ENCODE measurements around the gene SERINC5.

Gene SERINC5

DNA sequence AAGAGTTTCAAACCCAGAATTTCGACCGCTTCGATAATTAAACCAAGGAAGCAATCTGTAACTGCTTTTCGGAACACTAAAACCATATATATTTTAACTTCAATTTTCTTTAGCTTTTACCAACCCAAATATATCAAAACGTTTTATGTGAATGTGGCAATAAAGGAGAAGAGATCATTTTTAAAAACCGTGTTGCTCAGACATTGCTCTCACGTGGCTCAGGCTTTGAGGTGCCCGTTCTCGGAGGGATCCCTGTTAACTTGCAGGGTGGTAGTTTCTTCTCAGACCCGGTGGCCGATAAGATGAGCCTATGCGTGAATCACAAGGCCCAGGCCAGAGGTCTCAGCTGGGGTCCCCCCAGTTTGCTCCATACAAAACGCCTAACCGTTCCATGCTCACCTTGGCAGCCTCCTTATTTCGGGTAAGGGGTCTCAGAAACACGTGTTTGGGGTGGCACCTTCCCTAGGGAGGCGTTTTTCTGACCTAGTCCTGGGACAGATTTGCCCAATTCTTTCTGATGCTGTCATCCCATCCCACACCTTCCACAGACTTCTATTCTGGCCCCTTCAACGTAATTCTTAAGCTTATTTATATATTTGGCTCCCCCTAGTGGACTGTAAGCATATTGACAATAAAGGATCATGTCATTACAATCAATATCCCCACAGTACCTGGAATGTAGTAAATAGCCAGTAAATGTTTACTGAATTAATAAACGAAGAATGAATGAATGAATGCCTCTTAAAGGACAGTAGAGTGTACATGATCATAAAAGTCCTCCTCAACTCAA is 172.6 kb downstream of the SERINC5 start:
- DNase-seq = no peak

DNA sequence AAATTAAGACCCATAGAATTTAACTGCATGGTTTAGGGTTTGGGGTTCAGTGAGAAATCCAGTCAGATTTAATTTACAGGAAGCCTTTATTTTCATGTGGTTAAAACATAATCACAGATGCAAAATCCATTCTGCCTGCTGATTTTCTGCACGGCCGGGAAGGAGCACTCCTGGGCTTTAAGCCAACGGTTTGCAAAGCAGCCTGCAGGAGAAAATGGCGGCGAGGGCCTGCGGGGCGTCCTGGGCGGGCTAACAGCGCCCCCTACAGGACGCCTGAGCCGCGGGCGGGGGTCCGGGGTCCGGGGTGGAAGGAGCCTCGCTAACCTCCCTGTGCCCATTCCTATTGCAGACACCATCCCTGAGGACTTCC is 173.1 kb downstream of the SERINC5 start:
- no peak for DNase-seq

DNA sequence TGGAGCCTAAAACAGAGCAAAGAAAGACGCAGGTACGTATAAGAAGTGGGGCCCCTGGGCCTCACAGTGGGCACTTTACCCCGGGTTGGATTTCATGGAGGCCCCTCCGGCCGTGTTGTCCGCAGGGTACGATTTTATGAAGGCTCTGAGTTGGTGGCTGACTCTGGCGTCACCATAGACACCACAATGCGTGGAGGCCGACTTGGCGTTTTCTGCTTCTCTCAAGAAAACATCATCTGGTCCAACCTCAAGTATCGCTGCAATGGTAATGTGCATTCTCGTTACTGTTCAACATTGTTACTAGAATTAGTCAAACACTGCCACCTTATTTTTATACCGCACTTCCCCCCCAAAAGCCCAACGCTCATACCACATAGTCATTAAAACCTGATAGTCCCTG is 173.6 kb downstream of the SERINC5 start:
- no peak for DNase-seq

DNA sequence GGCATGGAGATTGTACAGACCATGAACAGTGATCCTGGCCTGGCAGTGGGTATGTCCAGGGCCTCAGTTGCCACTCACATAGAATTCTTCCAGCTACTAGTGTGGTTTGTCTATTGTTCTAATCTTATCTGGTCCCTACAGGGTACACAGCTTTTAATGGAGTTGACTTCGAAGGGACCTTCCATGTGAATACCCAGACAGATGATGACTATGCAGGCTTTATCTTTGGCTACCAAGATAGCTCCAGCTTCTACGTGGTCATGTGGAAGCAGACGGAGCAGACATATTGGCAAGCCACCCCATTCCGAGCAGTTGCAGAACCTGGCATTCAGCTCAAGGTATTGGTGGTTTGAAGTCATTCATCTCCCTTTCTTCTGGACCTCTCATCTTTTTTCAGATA is 176.9 kb downstream of the SERINC5 start:
- no peak for DNase-seq

DNA sequence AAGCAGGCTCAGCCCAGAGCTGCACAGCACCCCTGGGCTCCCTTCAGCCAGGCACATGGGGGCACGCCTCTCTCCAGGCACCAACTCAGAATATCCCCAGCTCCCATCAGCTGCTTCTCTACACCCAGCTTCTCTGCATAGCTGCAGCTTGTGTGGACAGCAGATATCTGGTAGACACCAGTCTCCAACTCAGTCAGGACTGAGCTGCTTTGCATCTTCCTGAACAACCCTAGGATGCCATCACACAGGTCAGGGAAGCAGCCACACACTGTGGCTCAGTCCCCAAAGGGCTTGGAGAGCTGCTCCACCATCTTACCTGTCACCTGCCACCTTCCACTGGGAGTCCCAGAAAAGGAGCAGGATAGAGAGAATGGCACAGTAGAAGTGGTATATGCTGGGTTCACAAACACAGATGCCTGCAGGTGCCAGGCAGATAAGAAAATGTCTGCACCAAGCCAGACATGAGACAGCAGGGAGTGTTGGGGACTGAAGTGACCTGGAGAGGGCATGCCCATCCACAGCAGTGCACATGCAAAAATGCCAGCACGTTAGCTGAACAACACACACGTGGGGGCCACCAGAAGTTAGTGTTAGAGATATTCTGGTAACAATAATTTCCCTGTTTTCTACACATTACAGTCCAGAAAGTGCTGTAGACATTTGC is 178.7 kb downstream of the SERINC5 start:
- no peak for DNase-seq

DNA sequence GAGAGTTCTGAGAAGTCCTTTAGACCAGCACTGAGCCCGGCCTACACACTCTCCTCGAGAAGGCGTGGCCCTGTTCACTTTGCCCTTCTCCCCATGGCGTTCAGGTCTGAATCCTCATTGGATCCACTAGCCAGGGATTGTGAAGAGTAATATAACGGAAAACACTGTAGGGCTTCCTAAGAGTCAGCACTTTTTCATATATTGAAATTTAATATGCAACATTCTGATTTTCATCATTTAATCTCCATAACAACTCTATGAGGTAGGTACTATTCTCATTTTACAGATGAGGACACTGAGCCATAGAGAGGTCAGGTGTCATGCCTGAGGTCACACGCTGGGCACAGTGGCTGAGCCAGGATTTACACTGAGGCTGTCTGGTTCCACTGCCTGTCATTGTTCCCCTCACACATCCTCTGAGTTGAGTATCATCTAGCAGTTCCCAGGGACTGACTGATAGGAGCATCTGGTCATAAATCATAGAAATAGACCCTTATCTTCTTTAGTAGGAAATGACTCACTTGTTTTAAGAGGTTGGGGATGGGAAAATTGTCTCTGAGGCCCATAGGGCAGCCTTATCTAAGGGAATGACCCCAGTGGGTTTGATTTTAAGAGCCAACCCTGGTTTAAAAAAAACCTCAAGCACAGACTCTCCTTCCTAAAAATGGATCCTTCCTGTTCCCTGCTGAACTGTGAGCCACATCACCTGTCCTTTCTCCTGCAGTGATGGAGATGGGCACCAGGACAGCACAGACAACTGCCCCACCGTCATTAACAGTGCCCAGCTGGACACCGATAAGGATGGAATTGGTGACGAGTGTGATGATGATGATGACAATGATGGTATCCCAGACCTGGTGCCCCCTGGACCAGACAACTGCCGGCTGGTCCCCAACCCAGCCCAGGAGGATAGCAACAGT is 179.5 kb downstream of the SERINC5 start:
- no peak for DNase-seq

DNA sequence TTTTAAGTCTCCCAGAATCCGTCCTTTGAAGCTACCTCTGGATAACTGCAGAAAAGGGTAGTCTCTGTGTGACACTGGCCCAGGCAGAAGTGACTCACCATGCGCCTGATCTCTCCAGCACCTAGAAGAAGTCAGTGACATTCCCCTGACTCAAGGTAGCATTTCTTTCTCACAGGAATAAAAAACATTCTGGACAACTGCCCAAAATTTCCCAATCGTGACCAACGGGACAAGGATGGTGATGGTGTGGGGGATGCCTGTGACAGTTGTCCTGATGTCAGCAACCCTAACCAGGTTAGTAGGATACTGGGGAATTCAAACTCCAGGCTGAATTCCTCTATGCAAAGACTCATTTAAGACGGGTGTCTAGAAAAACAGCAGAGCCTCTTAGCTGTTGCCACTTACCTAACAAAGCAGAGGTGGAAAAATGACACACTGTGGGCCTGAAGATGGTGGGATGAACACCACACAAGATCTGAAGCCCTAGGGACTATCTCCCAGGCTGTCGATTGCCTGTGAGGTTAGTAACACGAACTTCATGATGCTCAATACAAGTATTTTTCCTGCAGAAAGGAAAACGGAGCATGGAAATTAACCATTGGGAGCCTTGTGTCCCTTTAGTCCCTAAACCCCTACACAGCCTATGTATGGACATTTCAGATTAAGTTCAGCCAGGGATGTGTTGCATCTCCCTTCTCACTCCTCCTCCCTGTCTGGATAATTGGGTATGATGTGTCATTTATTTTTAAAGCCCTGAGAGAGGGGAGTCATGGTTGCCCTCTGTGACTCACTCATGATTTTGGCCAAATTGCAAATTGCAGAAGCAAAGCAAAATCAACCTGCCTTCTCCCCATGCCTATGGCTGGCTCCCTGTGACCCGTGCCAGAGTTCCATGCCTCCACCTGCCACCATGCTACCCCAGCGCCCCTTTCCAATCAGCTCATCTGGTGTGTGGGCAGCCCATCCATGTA is 183.5 kb downstream of the SERINC5 start:
- no peak for DNase-seq

DNA sequence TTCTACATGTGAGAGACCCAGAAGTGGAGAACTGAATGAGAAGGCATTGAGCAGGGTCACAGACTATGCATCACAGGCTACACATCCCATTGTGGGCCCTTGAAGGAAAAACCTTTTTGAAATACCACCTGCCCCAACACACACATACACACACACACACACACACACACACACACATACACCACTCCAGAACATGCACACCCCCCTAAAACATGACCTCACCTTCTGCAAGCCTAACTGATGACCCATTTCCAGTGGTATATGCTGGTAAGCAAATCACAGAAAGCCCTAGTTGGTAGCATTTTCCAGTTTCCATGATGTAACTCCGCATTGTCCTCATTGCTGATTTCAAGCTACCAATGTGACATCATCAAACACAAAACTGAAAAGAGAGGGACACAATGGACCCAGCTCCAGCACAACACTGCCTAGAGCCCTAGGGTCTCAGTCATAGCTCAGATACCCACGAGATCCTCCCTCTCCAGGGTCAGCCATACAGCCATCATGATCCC is 184.3 kb downstream of the SERINC5 start:
- DNase-seq = no peak

DNA sequence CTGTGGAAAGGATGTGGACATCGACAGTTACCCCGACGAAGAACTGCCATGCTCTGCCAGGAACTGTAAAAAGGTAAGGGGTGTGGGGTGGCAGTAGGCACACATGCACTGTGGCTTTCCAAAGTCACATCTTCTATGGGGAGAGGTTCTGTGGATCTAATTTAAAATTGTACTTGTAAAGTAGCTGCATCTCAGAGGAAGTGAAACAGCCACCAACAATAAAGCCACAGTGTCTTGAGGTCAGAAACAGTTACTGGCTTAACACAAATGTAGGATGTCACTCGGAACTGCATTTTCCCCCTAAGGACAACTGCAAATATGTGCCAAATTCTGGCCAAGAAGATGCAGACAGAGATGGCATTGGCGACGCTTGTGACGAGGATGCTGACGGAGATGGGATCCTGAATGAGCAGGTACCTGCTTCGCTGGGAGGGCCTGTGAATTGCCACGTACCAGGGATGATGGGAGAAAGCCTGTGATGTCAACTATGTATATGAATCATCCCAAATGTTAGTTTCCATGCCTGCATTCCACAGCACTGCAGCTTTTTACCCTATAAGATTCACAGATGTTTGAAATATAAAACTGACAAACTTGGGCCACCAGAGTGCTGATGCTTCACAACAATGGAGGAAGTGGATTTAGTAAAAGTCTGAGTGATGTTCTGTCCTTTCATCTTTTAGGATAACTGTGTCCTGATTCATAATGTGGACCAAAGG is 185.4 kb downstream of the SERINC5 start:
- DNase-seq = no peak

DNA sequence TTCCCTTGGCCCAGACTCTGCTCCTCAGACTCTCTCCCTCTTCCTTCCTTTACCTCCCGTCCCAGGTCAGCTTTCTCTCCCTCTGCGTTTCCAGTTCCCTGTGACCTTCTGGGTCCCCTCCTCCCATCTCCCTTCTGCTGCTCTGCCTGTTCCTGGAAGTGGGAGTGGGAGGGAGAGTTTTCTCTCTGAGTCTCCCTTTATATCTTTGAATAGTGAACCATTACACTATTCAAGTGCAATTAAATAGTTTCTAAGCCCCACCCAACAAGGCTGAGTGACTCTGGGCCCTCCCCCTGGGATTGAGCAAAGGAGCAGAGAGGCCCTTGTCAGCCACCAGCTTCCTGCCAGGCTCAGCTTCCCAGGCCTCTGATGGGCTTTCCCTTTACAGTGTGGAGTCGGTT is 185.9 kb downstream of the SERINC5 start:
- no peak for DNase-seq

DNA sequence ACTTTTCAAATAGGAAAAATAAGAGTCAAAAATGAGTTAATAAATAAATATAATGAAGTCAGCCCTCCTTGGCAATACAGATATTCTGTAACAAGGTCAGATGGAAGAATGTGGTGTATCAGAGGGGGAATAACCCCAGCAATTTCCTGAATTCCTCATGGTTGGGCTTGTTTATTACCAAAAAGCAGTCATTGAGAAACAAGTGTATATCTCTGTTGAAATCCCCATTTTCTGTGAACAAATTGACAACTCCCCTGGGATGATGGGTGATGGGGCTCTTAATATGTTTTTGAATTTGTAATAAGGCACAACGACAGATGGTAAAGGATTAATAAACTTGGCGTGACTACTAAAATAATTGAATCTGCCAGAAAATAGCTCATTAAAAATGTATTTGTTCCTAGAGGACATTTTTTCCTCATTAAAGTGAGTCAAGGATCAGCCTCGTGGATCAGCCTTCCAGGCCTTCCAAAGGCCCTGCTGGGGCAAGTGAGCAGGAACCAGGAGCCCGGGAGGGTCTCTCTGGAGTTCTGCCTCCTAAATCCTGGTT is 186.5 kb downstream of the SERINC5 start:
- DNase-seq = no peak

DNA sequence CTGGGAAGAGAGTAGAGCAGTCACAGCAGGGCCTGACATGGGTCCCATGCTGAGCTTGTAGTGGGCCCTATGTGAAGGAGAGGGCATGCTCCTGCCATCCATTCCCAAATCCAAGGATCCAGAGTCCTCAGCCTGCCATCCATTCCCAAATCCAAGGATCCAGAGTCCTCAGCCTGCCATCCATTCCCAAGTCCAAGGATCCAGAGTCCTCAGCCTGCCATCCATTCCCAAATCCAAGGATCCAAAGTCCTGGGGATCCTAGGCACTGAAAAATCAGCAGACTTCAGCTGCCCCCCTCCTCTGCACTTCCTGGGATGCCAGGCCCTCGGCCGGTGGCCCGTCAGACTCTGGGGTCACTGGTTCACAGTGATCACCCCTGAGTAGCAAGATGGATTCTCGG is 187.1 kb downstream of the SERINC5 start:
- no peak for DNase-seq

DNA sequence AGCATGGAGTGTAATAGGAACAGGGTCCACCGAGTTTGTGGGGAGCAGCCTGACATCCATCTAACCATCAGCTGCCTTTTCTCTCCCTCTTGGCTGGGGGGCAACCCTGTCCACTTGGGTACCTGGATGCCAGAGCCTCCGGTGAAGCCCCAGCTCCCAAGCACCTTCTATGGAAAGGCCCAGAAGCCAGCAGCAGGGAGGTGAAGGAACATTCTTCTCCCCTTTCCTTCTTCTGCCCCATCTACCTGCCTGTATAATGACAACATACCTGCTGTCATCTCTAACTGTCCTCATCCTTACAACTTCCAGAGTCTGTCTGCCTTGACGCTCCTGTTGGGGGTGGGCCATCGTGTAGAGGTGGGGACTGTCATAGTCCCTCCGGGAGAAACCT is 187.6 kb downstream of the SERINC5 start:
- no peak for DNase-seq

DNA sequence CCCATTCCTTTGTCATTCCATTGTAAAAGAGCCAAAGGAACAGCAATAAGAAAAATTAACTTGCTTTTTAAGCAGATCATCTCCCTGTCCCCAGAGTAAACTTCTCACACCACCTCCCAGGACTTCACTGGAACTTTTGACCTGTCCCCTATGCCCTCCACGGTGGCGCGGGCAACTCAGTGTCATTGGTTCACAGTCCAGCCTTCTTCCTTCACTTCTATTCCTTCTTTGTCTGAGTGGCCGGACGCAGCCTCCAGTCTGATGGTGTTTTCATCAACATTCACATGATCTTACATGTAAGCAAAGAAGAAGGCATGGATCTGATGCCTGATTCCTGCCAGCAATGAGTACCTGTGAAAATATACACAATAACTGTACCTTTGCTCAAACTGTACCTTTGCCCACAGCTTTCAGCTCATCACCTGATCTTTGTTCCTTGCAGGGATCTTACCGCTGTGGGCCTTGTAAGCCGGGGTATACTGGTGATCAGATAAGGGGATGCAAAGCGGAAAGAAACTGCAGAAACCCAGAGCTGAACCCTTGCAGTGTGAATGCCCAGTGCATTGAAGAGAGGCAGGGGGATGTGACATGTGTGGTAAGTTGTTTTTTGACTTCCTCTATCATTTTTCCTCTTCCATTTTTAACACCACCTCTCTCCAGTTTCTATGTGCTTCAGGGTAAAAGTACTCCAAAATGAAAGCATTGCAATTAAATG is 188.2 kb downstream of the SERINC5 start:
- no peak for DNase-seq

DNA sequence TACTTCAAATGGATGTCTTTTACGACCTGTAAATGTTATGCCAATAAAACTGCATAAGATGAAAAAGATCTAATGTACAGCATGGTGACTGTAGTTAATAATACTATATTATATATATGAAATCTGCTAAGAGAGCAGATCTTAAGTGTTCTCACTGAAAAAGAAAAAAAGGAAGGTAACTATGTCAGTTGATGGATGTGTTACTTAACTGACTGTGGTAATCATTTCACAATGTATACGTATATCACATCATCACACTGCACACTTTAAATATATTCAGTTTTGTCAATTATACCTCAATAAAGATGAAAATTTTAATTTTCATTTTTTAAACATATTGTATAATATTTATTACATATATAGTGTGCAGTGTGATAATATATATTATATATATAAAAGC is 188.8 kb downstream of the SERINC5 start:
- no peak for DNase-seq

DNA sequence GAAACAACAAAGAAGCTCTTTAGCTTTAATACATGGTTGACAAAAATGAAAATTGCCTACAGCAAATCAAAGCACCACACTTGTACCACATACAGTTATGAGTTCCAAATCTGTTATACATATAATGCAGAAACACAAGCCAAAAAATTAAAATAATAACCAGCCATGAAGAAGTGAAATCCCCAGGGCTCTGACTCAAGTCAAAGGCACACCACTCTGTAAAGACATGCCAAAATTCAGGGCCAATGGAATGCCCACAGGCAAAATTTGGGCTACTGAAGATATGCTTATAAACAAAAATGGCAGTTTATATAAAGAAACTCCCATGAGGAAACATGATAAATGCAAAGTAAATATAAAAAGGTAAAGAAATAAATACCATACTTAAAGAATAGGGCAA is 191.7 kb downstream of the SERINC5 start:
- DNase-seq = no peak

All from GDM1 (cell line).